HG03442 (cell line): ENCODE measurements around the gene SERPINB11.
"Not testable (repeated sequence)": the region's sequence is repeated elsewhere in the genome, so short reads cannot be mapped to it uniquely, and the experiment has no call there.

Source experiments
- ATAC-seq: cut with Tn5 transposase; IDR thresholded peaks from one replicate; pipeline ENCODE4 v1.9.1; 2021; ENCODE audit warnings: mild to moderate bottlenecking, moderate library complexity; ENCODE audit not compliant: unreplicated experiment

The SERPINB11 gene, protein sequence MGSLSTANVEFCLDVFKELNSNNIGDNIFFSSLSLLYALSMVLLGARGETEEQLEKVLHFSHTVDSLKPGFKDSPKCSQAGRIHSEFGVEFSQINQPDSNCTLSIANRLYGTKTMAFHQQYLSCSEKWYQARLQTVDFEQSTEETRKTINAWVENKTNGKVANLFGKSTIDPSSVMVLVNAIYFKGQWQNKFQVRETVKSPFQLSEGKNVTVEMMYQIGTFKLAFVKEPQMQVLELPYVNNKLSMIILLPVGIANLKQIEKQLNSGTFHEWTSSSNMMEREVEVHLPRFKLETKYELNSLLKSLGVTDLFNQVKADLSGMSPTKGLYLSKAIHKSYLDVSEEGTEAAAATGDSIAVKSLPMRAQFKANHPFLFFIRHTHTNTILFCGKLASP

GRCh38 chr18:63702660-63703059 is at the start of gene SERPINB11:
Gene SERPINB11, plus strand, starts transcription at chr18:63702960. Its CDS starts 7,234 bp downstream, at chr18:63710194.
- ATAC-seq, result no peak

GRCh38 chr18:63658920-63659319 is 43.8 kb upstream of the SERPINB11 start:
- not testable (repeated sequence) for ATAC-seq

DNA sequence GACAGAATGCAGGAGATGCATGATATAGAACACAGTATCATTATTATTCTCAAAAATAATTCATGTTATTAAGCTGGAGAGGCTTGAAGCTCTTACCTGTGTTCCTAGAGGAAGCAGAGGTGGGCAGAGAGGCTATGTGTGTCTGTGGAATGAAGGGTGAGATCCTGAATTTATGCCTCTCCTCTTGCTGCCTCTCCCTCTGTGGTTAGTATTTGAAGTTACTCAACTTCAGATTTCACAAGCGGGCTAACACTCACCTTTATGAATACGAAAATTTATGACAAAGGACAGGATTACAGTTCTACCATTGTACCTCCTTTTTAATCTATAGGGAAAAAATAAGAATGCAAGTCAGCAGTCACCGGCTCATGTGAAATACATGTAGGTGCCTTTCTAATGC is 41.0 kb upstream of the SERPINB11 start, which contains the start of gene SERPINB3:
Gene SERPINB3, minus strand, starts transcription at position 144 of the 400 bp plus-strand sequence. CDS start 677 bp downstream, outside the sequence.
- ATAC-seq, result not testable (repeated sequence)

- no peak for ATAC-seq
Measured at GRCh38 chr18:63664571-63664970, 38.2 kb upstream of the SERPINB11 start.

DNA sequence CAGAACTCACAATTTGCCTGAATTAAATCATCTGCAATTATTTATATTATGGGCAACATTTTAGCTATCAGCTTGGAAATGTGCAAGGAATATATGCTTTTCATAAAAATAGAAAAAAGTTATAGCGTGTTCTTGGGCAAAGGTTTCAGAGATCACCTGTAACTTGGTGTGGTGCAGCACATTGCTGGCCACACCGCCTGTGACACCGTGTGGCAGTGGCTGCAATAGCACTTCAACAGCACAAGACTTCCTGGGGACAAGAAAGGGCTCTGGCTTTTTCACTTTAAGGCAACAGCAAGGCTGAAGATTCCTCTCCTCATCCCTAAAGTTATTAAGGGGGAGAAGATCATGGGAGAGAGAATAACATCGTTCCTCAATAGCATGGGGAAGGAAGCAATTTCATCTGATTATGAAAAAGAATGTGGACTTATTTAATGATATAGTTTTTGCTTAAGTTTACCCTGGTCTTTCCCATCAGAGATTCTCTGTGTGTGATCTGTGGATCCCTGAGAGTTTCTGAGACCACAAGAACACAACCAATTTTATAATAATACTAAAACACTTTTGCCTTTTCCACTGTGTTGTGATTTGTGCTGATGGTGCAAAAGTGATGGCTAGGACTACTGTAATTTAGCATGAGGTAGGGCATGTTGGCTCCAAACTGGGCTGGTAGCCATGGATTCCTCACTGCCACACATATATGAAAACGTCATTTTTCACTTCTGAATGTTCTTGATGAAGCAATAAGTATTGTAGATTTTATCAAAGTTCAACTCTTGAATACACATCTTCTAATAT is 26.0 kb upstream of the SERPINB11 start:
- no peak for ATAC-seq

- ATAC-seq, result no peak
Measured at GRCh38 chr18:63677500-63678225, 25.1 kb upstream of the SERPINB11 start.

DNA sequence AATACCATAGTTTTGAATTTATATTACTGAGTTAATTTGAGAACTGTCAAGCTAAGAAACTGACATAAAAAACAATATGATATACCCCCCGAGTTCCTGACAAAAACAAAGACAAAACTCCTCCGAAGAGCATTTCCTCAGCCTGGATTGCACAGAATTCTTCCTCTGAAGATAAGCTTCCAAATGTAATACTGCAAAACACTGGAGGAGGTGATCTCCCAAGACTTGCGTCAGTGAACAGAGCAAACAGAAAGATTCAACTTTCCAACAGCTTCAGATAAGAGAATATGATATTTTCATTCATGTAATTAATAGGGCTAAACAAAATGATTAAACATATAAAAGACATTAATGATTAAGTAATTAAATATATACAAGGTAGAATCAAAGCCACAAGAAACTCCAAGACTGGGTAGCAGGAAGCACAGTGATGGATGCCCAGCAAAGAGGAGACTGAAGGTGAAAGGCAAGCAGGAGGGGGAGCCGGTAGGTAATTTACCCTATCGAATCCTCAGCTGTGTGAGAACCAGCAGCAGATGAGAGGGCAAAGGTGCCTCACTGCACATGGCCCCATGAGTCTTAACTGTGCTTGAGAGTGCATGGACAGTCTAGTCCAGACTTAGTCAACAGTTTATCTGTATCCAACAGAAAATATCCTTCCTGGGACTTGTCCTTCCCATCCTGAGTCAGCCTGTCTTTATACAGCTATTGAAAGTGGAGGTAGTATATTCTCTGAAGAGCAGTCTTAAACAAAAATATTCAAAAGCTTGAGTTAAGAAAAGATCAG is 22.7 kb upstream of the SERPINB11 start:
- no peak for ATAC-seq

GRCh38 chr18:63681449-63682340 is 21.1 kb upstream of the SERPINB11 start:
- ATAC-seq, result no peak

DNA sequence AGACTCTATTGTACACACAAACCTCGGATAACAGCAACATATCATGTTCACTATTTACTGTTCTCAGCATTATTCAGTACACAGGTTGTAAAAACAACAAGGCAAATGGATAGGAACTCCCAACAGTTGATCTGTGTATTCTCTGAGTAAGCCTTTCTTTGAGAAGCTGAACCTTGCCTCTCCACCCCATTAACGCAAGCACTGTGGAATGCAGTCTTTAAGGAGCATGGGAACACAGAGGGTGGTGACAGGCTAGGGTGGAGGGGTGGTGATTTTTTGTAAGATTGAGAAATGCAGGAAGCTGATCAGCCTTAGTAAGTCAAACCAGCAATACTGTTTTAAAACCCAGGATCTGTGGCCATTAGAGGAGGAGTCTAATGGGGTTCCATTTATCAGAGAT is 19.6 kb upstream of the SERPINB11 start:
- ATAC-seq, result no peak

GRCh38 chr18:63683890-63684289 is 18.9 kb upstream of the SERPINB11 start:
- ATAC-seq, result no peak

GRCh38 chr18:63684718-63685117 is 18.0 kb upstream of the SERPINB11 start:
- ATAC-seq, result no peak

- no peak for ATAC-seq
Measured at GRCh38 chr18:63686871-63687270, 15.9 kb upstream of the SERPINB11 start.

- no peak for ATAC-seq
Measured at GRCh38 chr18:63689064-63689463, 13.7 kb upstream of the SERPINB11 start.

DNA sequence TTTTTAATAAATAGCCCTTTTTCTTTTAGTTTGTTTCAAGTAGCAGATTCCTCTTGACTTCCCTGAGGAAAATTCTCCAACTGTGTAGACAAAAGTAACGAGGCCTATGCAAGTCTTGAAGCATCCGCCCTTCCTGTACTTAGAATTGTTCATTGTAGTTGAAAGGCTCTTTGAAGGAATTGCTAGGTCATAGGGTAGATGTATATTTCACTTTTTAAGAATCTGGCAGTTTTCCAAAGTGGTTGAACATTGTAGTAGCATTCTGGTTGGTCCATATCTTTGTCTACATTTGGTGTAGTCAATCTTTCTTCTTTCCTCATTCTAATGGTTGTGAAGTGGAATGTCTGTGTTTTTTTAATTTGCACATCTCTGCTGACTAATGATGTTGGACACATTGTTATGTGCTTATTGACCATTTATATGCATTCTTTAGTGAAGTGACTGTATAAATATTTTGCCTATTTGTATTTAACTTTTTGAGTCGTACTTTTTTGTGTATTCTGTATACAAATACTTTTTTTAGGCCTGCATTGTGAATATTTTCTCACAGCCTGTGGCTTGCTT is 5.6 kb upstream of the SERPINB11 start:
- ATAC-seq, result no peak

GRCh38 chr18:63700501-63700900 is 2.3 kb upstream of the SERPINB11 start:
- ATAC-seq, result no peak

DNA sequence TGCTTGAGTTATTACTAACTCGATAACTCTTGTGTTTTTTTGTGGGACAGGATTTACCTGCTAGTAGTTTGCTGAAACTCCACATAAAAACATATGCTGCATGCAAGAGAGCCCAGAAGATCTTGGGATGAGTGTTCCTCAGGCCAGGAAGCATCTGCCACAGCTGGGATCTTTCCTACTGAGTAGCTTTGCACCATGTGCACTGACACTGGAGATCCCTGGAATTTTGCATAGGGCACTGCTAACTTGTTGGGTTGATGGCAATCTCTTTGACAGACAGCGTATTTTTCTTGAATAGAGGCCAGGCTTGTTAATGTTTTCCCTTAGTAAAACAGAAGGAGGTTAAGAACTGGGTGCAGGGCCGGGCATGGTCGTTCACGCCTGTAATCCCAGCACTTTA is 808 bp upstream of the SERPINB11 start:
- no peak for ATAC-seq

GRCh38 chr18:63705401-63705800 is 2.6 kb downstream of the SERPINB11 start:
- no peak for ATAC-seq

DNA sequence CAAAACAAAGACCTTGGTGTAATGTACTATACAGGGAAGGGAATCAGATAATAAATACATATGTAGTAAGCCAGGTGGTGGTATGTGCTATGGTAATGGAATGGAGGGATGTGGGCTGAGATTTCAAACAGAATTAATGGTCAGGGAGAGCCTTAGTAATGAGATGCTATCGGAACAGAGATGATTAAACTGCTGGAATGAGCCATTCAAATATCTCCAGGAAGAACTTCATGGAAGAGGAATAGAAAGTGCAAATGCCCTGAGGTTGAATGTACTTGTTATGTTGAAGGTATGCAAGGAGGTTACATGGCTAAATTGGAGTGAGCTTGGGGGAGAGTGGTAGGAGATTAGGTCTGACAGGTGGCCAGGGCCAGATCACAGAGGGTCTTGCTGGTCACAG is 5.1 kb downstream of the SERPINB11 start:
- ATAC-seq, result no peak

GRCh38 chr18:63708650-63709049 is 5.9 kb downstream of the SERPINB11 start:
- no peak for ATAC-seq
